B cell (primary cell): ENCODE data around the gene GPR158. TPM values are rescaled to one million over a fixed set of nuclear protein-coding genes. Genes with fewer than 3 reads are reported as not detected.

ENCODE experiments used
- ATAC-seq: fragments of 200-7000 bp; cut with Tn5 transposase; one replicate; pipeline ENCODE4 v1.10.0; 2021; ENCODE audit warnings: low read depth, mild to moderate bottlenecking, moderate number of reproducible peaks, moderate library complexity
- CTCF ChIA-PET: fragments of 350-600 bp; sonication (Branson Sonifier 250); formaldehyde crosslinking; loops from one replicate; lab custom pipeline; 2021; ENCODE audit warnings: antibody characterized with exemption, inconsistent platforms; lab: Charles Lee
- POLR2A ChIA-PET: fragments of 350-600 bp; sonication (Branson Sonifier 250); formaldehyde crosslinking; loops from one replicate; lab custom pipeline; 2021; ENCODE audit warnings: antibody characterized with exemption; lab: Charles Lee
- DNase-seq: peaks from one replicate; pipeline ENCODE4 v3.0.0; 2013
- H2AFZ ChIP-seq: 2 replicates; pipeline ENCODE4 v1.6.1; 2012; ENCODE audit warnings: mild to moderate bottlenecking, low read depth, low read length; ENCODE audit not compliant: insufficient read depth, poor library complexity, severe bottlenecking
- H3K27ac ChIP-seq, 2 donors: 1 replicate in 1 of 2; 2 replicates in 1 of 2; pipeline ENCODE4 v1.5.1; 2012 to 2013; ENCODE audit warnings: low read length in 2 of 2, mild to moderate bottlenecking in 2 of 2, moderate library complexity in 1 of 2
- H3K27me3 ChIP-seq, 4 experiments: fragments of 200-600 bp in 1 of 4; sonication (generic) in 1 of 4; replicated peaks in 1 of 4; 1 replicate in 2 of 4; 2 replicates in 2 of 4; pipeline versions ENCODE4 v1.6.1 to v1.7.0; 2013 to 2016; ENCODE audit warnings: low read length in 3 of 4, mild to moderate bottlenecking in 2 of 4, mixed read lengths in 1 of 4, moderate library complexity in 1 of 4; ENCODE audit not compliant: insufficient read depth in 4 of 4, control insufficient read depth in 3 of 4; ENCODE audit errors: control extremely low read depth in 1 of 4
- H3K36me3 ChIP-seq, 2 experiments: replicated peaks in 1 of 2; 1 replicate in 1 of 2; 2 replicates in 1 of 2; pipeline versions ENCODE4 v1.6.1 to v1.7.1; 2013; ENCODE audit warnings: low read length in 1 of 2; ENCODE audit not compliant: insufficient read depth in 2 of 2, control insufficient read depth in 1 of 2; ENCODE audit errors: control extremely low read depth in 1 of 2, extremely low read depth in 1 of 2
- H3K4me1 ChIP-seq, 2 donors: fragments of 200-600 bp in 1 of 2; sonication (generic) in 1 of 2; 1 replicate in 1 of 2; 2 replicates in 1 of 2; pipeline versions ENCODE4 v1.5.1 to v1.6.1; 2013 to 2017; ENCODE audit warnings: low read length in 2 of 2; ENCODE audit not compliant: control insufficient read depth in 2 of 2, insufficient read depth in 2 of 2
- H3K4me2 ChIP-seq: replicated peaks from 2 replicates; pipeline ENCODE3; 2012; ENCODE audit warnings: mild to moderate bottlenecking, low read depth, low read length; ENCODE audit not compliant: poor library complexity, severe bottlenecking
- H3K4me3 ChIP-seq, 5 experiments: fragments of 200-600 bp in 1 of 5; sonication (generic) in 1 of 5; 1 replicate in 3 of 5; 2 replicates in 2 of 5; pipeline versions ENCODE4 v1.5.1 to v1.7.0; 2011 to 2016; ENCODE audit warnings: low read length in 4 of 5, mild to moderate bottlenecking in 4 of 5, low read depth in 2 of 5, control low read depth in 1 of 5, moderate library complexity in 1 of 5; ENCODE audit not compliant: insufficient read depth in 1 of 5; ENCODE audit errors: control extremely low read depth in 1 of 5, extremely low read depth in 1 of 5
- H3K79me2 ChIP-seq: fragments of 200-600 bp; sonication (generic); one replicate; pipeline ENCODE4 v1.6.0; 2016; ENCODE audit warnings: low read length; ENCODE audit not compliant: control insufficient read depth, insufficient read depth
- H3K9ac ChIP-seq: fragments of 200-600 bp; sonication (generic); 2 replicates; pipeline ENCODE4 v1.6.1; 2017; ENCODE audit warnings: mild to moderate bottlenecking, low read length, moderate library complexity
- H3K9me3 ChIP-seq, 3 donors: one replicate each; pipeline versions ENCODE4 v1.6.1 to v1.7.1; 2013; ENCODE audit warnings: low read length in 2 of 3; ENCODE audit not compliant: control insufficient read depth in 2 of 3, insufficient read depth in 1 of 3; ENCODE audit errors: control extremely low read depth in 1 of 3
- H4K20me1 ChIP-seq: 2 replicates; pipeline ENCODE4 v1.6.0; 2012; ENCODE audit warnings: mild to moderate bottlenecking, low read length; ENCODE audit not compliant: insufficient read depth, control insufficient read depth, poor library complexity, severe bottlenecking
- H3K27ac Mint-ChIP-seq: one replicate; pipeline ENCODE4 v1.8.0; 2021; ENCODE audit warnings: mixed read lengths
- H3K27me3 Mint-ChIP-seq: one replicate; pipeline ENCODE4 v1.8.0; 2021; ENCODE audit warnings: mixed read lengths
- H3K4me1 Mint-ChIP-seq: one replicate; pipeline ENCODE4 v1.8.0; 2021; ENCODE audit warnings: mixed read lengths
- H3K4me3 Mint-ChIP-seq: one replicate; pipeline ENCODE4 v1.8.0; 2021; ENCODE audit warnings: mixed read lengths
- H3K9me3 Mint-ChIP-seq: one replicate; pipeline ENCODE4 v1.8.0; 2022; ENCODE audit warnings: mixed read lengths; ENCODE audit not compliant: insufficient read depth
- EZH2 ChIP-seq: IDR thresholded peaks from 2 replicates; pipeline ENCODE4 v1.6.1; 2012; ENCODE audit warnings: borderline replicate concordance, low read depth, mild to moderate bottlenecking, moderate library complexity, low read length; ENCODE audit not compliant: insufficient read depth, poor library complexity, severe bottlenecking
- WGBS: methylation state at CpG from one replicate; pipeline ENCODE4 v1.1.5; 2013; ENCODE audit warnings: missing lambda C conversion rate; ENCODE audit not compliant: insufficient coverage; 5-methylcytosine and 5-hydroxymethylcytosine counted together
- intact Hi-C: fragments of 100-400 bp; cut with micrococcal nuclease; formaldehyde crosslinking; loops from one replicate; pipeline ENCODE4 v1.10.0; 2022
- polyA plus RNA-seq: library from polyadenylated mRNA; depleted of rRNA; stranded (reverse); fragments of >200 nt; gene quantifications from 2 replicates; pipeline ENCODE4 v1.2.3, GENCODE V29; 2012
- total RNA-seq, 2 donors: library from RNA; stranded (reverse); fragments of 120-200 nt in 1 of 2; gene quantifications; 1 replicate in 1 of 2; 2 replicates in 1 of 2; pipeline versions ENCODE4 v1.2.3 to v1.2.4, GENCODE V29; 2013 to 2022
- TF ChIP-seq, protein P1 (sequence below): fragments of 200-600 bp; IDR thresholded peaks from one replicate; pipeline ENCODE4 v1.8.0; 2022; ENCODE audit warnings: antibody characterized with exemption, mild to moderate bottlenecking

The GPR158 gene
- total and polyA plus RNA-seq, 2 donors (not counting 1 experiment from before 2014, with no cell fraction given), result not detected

DNA sequence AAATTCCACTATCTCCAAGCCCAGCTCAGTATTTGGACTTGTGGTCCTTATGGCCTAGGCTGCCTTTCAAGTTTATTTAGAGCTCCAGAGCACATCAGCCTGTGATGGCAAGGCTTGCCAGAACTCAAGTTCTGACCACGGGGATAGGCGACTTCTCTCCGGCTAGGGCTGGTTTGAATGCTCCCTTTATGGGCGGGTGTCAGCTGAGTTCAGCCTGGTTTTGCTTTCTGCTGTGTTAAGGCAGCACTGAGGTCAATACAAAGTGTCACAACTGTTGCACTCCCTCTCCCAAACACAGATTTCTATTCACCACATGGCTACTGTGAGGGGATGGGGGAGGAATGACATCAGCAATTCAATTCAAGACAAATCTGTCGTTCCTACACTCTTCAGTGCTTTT is 441.1 kb downstream of the GPR158 start:
- no peak for ATAC-seq
- POLR2A ChIA-PET, result no interaction called here
- H4K20me1 ChIP-seq, result no peaks in the 10 kb centered on the region
- peaks cover 0 to 5% (median 0%) of the 10 kb centered on the region in 4 experiments for H3K27me3 ChIP-seq
- Mint-ChIP-seq H3K4me1 (peaks cover 2% of the 10 kb centered on the region), H3K27ac (no peak overlapping the region), H3K27me3 (peaks cover 12% of the 10 kb centered on the region), H3K9me3 (no peaks in the 10 kb centered on the region), H3K4me3 (no peak overlapping the region)
- intact Hi-C loops, result no loop called here
- no peaks in the 10 kb centered on the region for H3K79me2 ChIP-seq
- no peak for DNase-seq
- no peaks in the 10 kb centered on the region for H3K36me3 ChIP-seq
- H3K4me1 ChIP-seq, result no peaks in the 10 kb centered on the region
- H3K9ac ChIP-seq, result no peak overlapping the region
- H3K27ac ChIP-seq, result no peak overlapping the region
- 100% methylated on average over 3 of the region's 5 CpGs for WGBS
- H3K9me3 ChIP-seq, result peaks cover 0 to 9% (median 0%) of the 10 kb centered on the region in 3 donors
- no peak overlapping the region for H2AFZ ChIP-seq
- H3K4me3 ChIP-seq, result no peak overlapping the region
- H3K4me2 ChIP-seq, result no peak overlapping the region
- no peak for TF ChIP-seq EZH2
- TF ChIP-seq, protein P1, sequence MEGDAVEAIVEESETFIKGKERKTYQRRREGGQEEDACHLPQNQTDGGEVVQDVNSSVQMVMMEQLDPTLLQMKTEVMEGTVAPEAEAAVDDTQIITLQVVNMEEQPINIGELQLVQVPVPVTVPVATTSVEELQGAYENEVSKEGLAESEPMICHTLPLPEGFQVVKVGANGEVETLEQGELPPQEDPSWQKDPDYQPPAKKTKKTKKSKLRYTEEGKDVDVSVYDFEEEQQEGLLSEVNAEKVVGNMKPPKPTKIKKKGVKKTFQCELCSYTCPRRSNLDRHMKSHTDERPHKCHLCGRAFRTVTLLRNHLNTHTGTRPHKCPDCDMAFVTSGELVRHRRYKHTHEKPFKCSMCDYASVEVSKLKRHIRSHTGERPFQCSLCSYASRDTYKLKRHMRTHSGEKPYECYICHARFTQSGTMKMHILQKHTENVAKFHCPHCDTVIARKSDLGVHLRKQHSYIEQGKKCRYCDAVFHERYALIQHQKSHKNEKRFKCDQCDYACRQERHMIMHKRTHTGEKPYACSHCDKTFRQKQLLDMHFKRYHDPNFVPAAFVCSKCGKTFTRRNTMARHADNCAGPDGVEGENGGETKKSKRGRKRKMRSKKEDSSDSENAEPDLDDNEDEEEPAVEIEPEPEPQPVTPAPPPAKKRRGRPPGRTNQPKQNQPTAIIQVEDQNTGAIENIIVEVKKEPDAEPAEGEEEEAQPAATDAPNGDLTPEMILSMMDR, result no peak
- CTCF ChIA-PET, result no interaction called here

DNA sequence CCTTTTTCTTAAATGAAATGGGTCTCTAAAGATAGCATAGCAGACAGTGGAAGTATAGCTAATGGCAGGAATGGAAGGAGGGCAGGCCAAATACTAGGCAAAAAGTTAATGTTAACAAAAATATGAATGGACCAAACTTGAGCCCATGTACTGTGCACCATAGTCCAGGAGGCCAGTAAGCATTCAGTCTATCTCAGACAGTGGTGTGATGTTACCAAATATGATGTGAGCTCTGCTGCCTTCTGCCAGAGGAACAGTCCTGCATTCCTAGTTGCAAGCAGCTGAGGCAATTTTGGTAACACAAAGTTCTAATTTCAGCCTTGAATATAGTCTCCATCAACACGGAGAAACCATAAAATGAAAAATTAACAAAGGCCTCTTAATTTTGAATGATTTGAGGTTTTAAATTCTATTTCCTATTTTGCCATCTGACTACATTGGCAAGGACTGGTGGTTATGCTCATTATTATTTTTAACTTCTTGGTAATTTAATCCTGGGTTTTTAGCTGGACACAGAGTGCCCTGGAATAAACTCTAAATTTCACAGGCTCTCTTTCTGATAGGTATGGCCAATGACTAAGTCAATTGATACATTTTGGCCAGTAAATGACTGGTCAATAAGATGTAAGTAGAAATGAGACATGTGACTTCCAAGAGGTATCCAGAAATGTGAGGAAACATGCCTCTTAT is 442.2 kb downstream of the GPR158 start:
- H3K27me3 Mint-ChIP-seq, result peaks cover 13% of the 10 kb centered on the region
- no peak overlapping the region for H3K4me3 ChIP-seq
- CTCF ChIA-PET, result no interaction called here
- intact Hi-C loops, result no loop called here
- H3K4me1 Mint-ChIP-seq, result peaks cover 2% of the 10 kb centered on the region
- H3K27me3 ChIP-seq, result peaks cover 0 to 5% (median 0%) of the 10 kb centered on the region in 4 experiments
- H3K79me2 ChIP-seq, result no peaks in the 10 kb centered on the region
- ATAC-seq (no peak), DNase-seq (no peak)
- POLR2A ChIA-PET, result no interaction called here
- TF ChIP-seq, protein P1, result no peak
- TF ChIP-seq EZH2, result no peak
- peaks cover 0 to 9% (median 0%) of the 10 kb centered on the region in 3 donors for H3K9me3 ChIP-seq
- H3K9me3 Mint-ChIP-seq, result no peaks in the 10 kb centered on the region
- no peak overlapping the region for H3K9ac ChIP-seq
- no peak overlapping the region for H3K27ac Mint-ChIP-seq
- H3K36me3 ChIP-seq, result no peaks in the 10 kb centered on the region
- no peak overlapping the region for H3K4me2 ChIP-seq
- H3K4me3 Mint-ChIP-seq, result no peak overlapping the region
- H3K27ac ChIP-seq, result no peak overlapping the region
- H4K20me1 ChIP-seq, result no peaks in the 10 kb centered on the region
- H2AFZ ChIP-seq, result no peak overlapping the region
- WGBS, result no CpG with 5 or more reads among the region's 1 CpG
- no peaks in the 10 kb centered on the region for H3K4me1 ChIP-seq
